WTC11 (cell line): Measurements from ENCODE around the gene SRRM3. TPM values are rescaled to one million over a fixed set of nuclear protein-coding genes. Genes with fewer than 3 reads are reported as not detected.
"Not testable (repeated sequence)": the region's sequence is repeated elsewhere in the genome, so short reads cannot be mapped to it uniquely, and the experiment has no call there.

ENCODE experiments used
- ATAC-seq: fragments of 200-7000 bp; cut with Tn5 transposase; 2 replicates; pipeline ENCODE4 v1.10.0; 2021; ENCODE audit warnings: mild to moderate bottlenecking, moderate library complexity
- CTCF ChIA-PET: fragments of 300-600 bp; sonication (Branson Sonifier 250); formaldehyde crosslinking; loops from one replicate; lab custom pipeline; 2021; ENCODE audit warnings: antibody characterized with exemption; lab: Charles Lee
- POLR2A ChIA-PET: fragments of 350-600 bp; sonication (Branson Sonifier 250); formaldehyde crosslinking; loops from one replicate; lab custom pipeline; 2021; ENCODE audit warnings: antibody characterized with exemption; lab: Charles Lee
- DNase-seq: peaks from one replicate; pipeline ENCODE4 v3.0.0; 2021; ENCODE audit warnings: low spot score
- H3K27ac Mint-ChIP-seq: 2 replicates; pipeline ENCODE4 v1.8.0; 2021; ENCODE audit warnings: mixed read lengths
- H3K27me3 Mint-ChIP-seq: 2 replicates; pipeline ENCODE4 v1.8.0; 2021; ENCODE audit warnings: low read depth, mild to moderate bottlenecking, moderate library complexity, mixed read lengths
- H3K36me3 Mint-ChIP-seq: 2 replicates; pipeline ENCODE4 v1.8.0; 2021; ENCODE audit warnings: mixed read lengths
- H3K4me1 Mint-ChIP-seq: 2 replicates; pipeline ENCODE4 v1.8.0; 2022; ENCODE audit warnings: mixed read lengths
- H3K4me3 Mint-ChIP-seq: 2 replicates; pipeline ENCODE4 v1.8.0; 2021; ENCODE audit warnings: mild to moderate bottlenecking, moderate library complexity, mixed read lengths
- H3K9me3 Mint-ChIP-seq: 2 replicates; pipeline ENCODE4 v1.8.0; 2021; ENCODE audit warnings: mixed read lengths
- EMX1 ChIP-seq: fragments of 250-450 bp; sonication (Bioruptor Pico); IDR thresholded peaks from 2 replicates; pipeline ENCODE4 v1.8.0; 2021; ENCODE audit warnings: mild to moderate bottlenecking
- FOXP1 ChIP-seq: sonication (generic); formaldehyde crosslinking; IDR thresholded peaks from 2 replicates; pipeline ENCODE4 v1.8.0; 2022; ENCODE audit warnings: missing genetic modification reagents, mild to moderate bottlenecking, moderate library complexity, borderline replicate concordance
- IRF2 ChIP-seq: sonication (generic); formaldehyde crosslinking; IDR thresholded peaks from 2 replicates; pipeline ENCODE4 v1.8.0; 2022; ENCODE audit warnings: low read depth, missing genetic modification reagents, borderline replicate concordance
- NR1H2 ChIP-seq: sonication (generic); formaldehyde crosslinking; IDR thresholded peaks from 2 replicates; pipeline ENCODE4 v1.9.0; 2021; ENCODE audit warnings: mild to moderate bottlenecking, moderate library complexity, missing genetic modification reagents
- PRRX2 ChIP-seq: fragments of 250-450 bp; sonication (Bioruptor Pico); IDR thresholded peaks from 2 replicates; pipeline ENCODE4 v1.8.0; 2021; ENCODE audit warnings: mild to moderate bottlenecking
- SMAD3 ChIP-seq: sonication (generic); formaldehyde crosslinking; IDR thresholded peaks from 2 replicates; pipeline ENCODE4 v1.8.0; 2022; ENCODE audit warnings: missing genetic modification reagents, mild to moderate bottlenecking, borderline replicate concordance
- ZNF121 ChIP-seq: sonication (generic); formaldehyde crosslinking; IDR thresholded peaks from 2 replicates; pipeline ENCODE4 v1.8.0; 2023; ENCODE audit warnings: missing genetic modification reagents
- ZNF396 ChIP-seq: fragments of 250-450 bp; sonication (Bioruptor Pico); IDR thresholded peaks from 2 replicates; pipeline ENCODE4 v1.8.0; 2021; ENCODE audit warnings: mild to moderate bottlenecking, moderate library complexity, borderline replicate concordance
- ZNF423 ChIP-seq: fragments of 250-450 bp; sonication (Bioruptor Pico); IDR thresholded peaks from 2 replicates; pipeline ENCODE4 v2.1.2; 2022; ENCODE audit warnings: mild to moderate bottlenecking, moderate library complexity
- total RNA-seq: library from RNA; stranded (reverse); gene quantifications from 3 replicates; pipeline ENCODE4 v1.2.3, GENCODE V29; 2021
- TF ChIP-seq, protein P1 (sequence below): sonication (generic); formaldehyde crosslinking; conservative IDR thresholded peaks from 2 replicates; pipeline ENCODE4 v1.8.1; 2023; ENCODE audit warnings: mild to moderate bottlenecking, low read depth, missing genetic modification reagents, moderate library complexity
- TF ChIP-seq, protein P2 (sequence below): sonication (generic); formaldehyde crosslinking; IDR thresholded peaks from 2 replicates; pipeline ENCODE4 v1.8.1; 2022; ENCODE audit warnings: mild to moderate bottlenecking, missing genetic modification reagents, moderate library complexity, borderline replicate concordance
- TF ChIP-seq, protein P3 (sequence below): sonication (generic); formaldehyde crosslinking; IDR thresholded peaks from 2 replicates; pipeline ENCODE4 v1.8.1; 2023; ENCODE audit warnings: mild to moderate bottlenecking, missing genetic modification reagents
- TF ChIP-seq, protein P4 (sequence below): sonication (generic); formaldehyde crosslinking; IDR thresholded peaks from 2 replicates; pipeline ENCODE4 v1.8.0; 2023; ENCODE audit warnings: missing genetic modification reagents
- TF ChIP-seq, protein P5 (sequence below): fragments of 200-600 bp; IDR thresholded peaks from 2 replicates; pipeline ENCODE4 v1.8.0; 2022; ENCODE audit warnings: antibody characterized with exemption
- TF ChIP-seq, protein P6 (sequence below): sonication (generic); formaldehyde crosslinking; IDR thresholded peaks from 2 replicates; pipeline ENCODE4 v1.8.0; 2022; ENCODE audit warnings: mild to moderate bottlenecking, missing genetic modification reagents

Gene SRRM3
- total RNA-seq, 1 experiment from 2014 or later, result 17.7 TPM

DNA sequence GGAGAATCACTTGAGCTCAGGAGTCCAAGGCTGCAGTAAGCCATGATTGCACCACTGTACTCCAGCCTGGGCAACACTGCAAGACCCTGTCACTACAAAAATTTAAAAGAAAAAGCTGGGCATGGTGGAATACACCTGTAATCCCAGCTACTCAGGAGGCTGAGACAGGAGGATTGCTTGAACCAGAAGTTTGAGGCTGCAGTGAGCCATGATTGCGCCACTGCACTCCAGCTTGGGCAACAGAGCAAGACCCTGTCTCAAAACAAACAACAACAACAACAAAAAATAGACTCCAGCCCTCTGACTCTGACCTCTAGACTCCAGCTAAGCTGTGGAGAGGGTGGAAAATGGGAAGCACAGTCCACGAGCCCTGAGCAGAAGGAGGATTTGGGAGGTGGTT is 69.7 kb downstream of the SRRM3 start:
- ChIA-PET CTCF (interaction anchor here (1.0 kb wide), 1 partner anchor 93 kb away, joined by 6 read pairs; no protein-coding TSS in a partner anchor), POLR2A (interaction anchor here (0.6 to 0.7 kb wide), 2 partner anchors 50 to 1489 kb away, joined by 4 read pairs; no protein-coding TSS in a partner anchor)

DNA sequence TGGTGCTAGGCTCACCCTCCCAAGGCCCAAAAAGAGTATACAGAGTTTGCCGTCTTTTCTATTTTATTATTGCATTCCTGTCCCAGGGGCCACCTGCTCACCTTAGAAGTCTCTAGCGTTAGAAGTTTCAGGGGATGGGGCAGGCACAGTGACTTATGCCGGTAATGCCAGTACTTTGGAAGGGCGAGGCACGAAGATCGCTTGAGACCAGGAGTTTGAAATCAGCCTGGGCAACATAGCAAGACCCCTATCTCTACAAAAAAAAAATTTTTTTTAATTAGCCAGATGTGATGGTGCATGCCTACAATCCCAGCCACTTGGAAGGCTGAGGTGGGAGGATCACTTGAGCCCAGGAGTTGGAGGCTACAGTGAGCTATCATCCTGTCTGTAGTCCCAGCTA is 70.4 kb downstream of the SRRM3 start:
- Mint-ChIP-seq H3K4me1 (peaks cover 38% of the 10 kb centered on the region), H3K9me3 (no peaks in the 10 kb centered on the region), H3K27ac (no peak overlapping the region), H3K36me3 (no peaks in the 10 kb centered on the region), H3K4me3 (no peak overlapping the region)
- CTCF ChIA-PET, result interaction anchor here (1.0 kb wide), 1 partner anchor 94 kb away, joined by 6 read pairs; no protein-coding TSS in a partner anchor
- ATAC-seq, result no peak
- POLR2A ChIA-PET, result no interaction called here
- TF ChIP-seq, protein P1, sequence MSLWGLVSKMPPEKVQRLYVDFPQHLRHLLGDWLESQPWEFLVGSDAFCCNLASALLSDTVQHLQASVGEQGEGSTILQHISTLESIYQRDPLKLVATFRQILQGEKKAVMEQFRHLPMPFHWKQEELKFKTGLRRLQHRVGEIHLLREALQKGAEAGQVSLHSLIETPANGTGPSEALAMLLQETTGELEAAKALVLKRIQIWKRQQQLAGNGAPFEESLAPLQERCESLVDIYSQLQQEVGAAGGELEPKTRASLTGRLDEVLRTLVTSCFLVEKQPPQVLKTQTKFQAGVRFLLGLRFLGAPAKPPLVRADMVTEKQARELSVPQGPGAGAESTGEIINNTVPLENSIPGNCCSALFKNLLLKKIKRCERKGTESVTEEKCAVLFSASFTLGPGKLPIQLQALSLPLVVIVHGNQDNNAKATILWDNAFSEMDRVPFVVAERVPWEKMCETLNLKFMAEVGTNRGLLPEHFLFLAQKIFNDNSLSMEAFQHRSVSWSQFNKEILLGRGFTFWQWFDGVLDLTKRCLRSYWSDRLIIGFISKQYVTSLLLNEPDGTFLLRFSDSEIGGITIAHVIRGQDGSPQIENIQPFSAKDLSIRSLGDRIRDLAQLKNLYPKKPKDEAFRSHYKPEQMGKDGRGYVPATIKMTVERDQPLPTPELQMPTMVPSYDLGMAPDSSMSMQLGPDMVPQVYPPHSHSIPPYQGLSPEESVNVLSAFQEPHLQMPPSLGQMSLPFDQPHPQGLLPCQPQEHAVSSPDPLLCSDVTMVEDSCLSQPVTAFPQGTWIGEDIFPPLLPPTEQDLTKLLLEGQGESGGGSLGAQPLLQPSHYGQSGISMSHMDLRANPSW (CRISPR knock-in tag), result no peak
- TF ChIP-seq ZNF121 (CRISPR knock-in tag), result peak; percentile 82
- TF ChIP-seq, all 79 proteins: peak for 1
- no peak for DNase-seq
- peaks cover 14% of the 10 kb centered on the region; the same call in 1 of the 2 replicates for H3K27me3 Mint-ChIP-seq

More for the DNA sequence above, 69.7 kb downstream of the SRRM3 start:
- H3K4me3 Mint-ChIP-seq, H3K36me3 Mint-ChIP-seq, ATAC-seq, DNase-seq, H3K27ac Mint-ChIP-seq, H3K27me3 Mint-ChIP-seq, H3K9me3 Mint-ChIP-seq: not testable (repeated sequence)
- peak; percentile 81; the same call in 1 of the 2 replicates for TF ChIP-seq ZNF121 (CRISPR knock-in tag)
- H3K4me1 Mint-ChIP-seq, result peaks cover 38% of the 10 kb centered on the region

DNA sequence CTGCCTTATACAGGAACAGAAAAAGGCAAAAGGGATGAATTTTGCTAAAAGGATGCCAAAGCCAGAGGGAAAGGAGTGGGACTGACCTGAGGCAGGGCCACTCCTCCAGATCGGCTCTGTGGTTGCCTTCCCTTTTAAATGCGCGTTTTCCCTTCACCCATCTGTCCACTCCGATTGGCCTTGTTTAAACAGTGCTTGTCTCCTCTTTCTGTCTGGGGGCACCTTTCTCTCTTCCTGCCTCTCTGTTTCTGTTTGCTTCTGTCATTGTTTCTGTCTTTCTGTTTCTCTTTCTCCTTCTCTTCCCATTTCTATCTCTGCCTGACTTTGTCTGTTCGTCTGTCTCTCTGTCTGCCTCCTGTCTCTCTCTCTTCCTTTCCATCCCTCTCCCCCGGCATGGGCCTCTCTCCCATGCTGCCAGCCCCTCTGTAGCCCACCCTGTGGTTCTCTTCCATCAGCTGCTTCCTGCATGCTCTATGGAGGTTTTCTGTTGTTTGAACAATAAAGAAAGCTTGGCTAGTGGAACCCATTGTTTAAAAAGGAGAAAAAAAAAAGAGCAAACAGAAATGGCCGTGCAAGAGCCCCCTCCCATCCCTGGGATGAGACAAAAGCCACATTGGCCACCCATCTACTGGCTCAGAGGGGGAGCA is 71.3 kb downstream of the SRRM3 start:
- peak overlapping the region; percentile 39 for H3K4me3 Mint-ChIP-seq

DNA sequence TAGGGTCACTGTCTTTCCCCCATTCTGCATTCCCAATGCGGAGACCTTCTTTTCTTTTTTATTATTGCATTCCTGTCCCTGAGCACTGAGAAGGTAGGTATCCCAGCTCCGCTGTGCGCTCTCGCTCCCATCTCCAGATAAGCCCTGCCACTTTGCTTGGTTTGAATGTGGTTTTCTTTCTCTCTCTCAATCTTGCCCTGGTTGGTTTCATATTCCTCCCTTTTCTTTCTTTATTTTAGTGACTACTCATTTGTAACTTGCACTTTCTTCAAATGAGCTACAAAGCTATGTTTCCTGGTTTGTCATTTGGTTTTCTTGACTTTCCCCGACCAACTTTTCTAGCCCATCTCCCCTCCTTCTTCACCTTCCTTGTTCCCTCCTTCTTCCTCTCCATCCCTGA is 71.8 kb downstream of the SRRM3 start:
- TF ChIP-seq, protein P2, sequence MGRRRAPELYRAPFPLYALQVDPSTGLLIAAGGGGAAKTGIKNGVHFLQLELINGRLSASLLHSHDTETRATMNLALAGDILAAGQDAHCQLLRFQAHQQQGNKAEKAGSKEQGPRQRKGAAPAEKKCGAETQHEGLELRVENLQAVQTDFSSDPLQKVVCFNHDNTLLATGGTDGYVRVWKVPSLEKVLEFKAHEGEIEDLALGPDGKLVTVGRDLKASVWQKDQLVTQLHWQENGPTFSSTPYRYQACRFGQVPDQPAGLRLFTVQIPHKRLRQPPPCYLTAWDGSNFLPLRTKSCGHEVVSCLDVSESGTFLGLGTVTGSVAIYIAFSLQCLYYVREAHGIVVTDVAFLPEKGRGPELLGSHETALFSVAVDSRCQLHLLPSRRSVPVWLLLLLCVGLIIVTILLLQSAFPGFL (CRISPR knock-in tag), result no peak
- no peak for TF ChIP-seq SMAD3 (CRISPR knock-in tag)
- TF ChIP-seq IRF2, result no peak
- no peak for TF ChIP-seq NR1H2 (CRISPR knock-in tag)
- TF ChIP-seq, protein P3, sequence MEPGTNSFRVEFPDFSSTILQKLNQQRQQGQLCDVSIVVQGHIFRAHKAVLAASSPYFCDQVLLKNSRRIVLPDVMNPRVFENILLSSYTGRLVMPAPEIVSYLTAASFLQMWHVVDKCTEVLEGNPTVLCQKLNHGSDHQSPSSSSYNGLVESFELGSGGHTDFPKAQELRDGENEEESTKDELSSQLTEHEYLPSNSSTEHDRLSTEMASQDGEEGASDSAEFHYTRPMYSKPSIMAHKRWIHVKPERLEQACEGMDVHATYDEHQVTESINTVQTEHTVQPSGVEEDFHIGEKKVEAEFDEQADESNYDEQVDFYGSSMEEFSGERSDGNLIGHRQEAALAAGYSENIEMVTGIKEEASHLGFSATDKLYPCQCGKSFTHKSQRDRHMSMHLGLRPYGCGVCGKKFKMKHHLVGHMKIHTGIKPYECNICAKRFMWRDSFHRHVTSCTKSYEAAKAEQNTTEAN (CRISPR knock-in tag), result no peak
- TF ChIP-seq PRRX2, result no peak
- TF ChIP-seq, protein P4, sequence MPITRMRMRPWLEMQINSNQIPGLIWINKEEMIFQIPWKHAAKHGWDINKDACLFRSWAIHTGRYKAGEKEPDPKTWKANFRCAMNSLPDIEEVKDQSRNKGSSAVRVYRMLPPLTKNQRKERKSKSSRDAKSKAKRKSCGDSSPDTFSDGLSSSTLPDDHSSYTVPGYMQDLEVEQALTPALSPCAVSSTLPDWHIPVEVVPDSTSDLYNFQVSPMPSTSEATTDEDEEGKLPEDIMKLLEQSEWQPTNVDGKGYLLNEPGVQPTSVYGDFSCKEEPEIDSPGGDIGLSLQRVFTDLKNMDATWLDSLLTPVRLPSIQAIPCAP (CRISPR knock-in tag), result no peak
- TF ChIP-seq, protein P5, sequence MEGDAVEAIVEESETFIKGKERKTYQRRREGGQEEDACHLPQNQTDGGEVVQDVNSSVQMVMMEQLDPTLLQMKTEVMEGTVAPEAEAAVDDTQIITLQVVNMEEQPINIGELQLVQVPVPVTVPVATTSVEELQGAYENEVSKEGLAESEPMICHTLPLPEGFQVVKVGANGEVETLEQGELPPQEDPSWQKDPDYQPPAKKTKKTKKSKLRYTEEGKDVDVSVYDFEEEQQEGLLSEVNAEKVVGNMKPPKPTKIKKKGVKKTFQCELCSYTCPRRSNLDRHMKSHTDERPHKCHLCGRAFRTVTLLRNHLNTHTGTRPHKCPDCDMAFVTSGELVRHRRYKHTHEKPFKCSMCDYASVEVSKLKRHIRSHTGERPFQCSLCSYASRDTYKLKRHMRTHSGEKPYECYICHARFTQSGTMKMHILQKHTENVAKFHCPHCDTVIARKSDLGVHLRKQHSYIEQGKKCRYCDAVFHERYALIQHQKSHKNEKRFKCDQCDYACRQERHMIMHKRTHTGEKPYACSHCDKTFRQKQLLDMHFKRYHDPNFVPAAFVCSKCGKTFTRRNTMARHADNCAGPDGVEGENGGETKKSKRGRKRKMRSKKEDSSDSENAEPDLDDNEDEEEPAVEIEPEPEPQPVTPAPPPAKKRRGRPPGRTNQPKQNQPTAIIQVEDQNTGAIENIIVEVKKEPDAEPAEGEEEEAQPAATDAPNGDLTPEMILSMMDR, result no peak
- TF ChIP-seq ZNF396 (CRISPR knock-in tag), result no peak
- no peak for TF ChIP-seq FOXP1 (CRISPR knock-in tag)
- H3K27me3 Mint-ChIP-seq, result peaks cover 20% of the 10 kb centered on the region
- peak; percentile 7; the same call in 1 of the 2 replicates for ATAC-seq
- no peaks in the 10 kb centered on the region for H3K9me3 Mint-ChIP-seq
- peaks cover 32% of the 10 kb centered on the region for H3K4me1 Mint-ChIP-seq
- no peak overlapping the region for H3K4me3 Mint-ChIP-seq
- H3K36me3 Mint-ChIP-seq, result no peaks in the 10 kb centered on the region
- POLR2A ChIA-PET, result interaction anchor here (0.8 to 1.2 kb wide), 2 partner anchors 9 to 45 kb away, joined by 3 to 5 read pairs; no protein-coding TSS in a partner anchor
- no peak overlapping the region for H3K27ac Mint-ChIP-seq
- no peak for DNase-seq
- CTCF ChIA-PET, result interaction anchor here (0.6 to 2.5 kb wide), 4 partner anchors 11 to 45 kb away, joined by 3 to 11 read pairs (median 6); no protein-coding TSS in a partner anchor

More for the DNA sequence above, 71.3 kb downstream of the SRRM3 start:
- H3K9me3 Mint-ChIP-seq, result no peaks in the 10 kb centered on the region
- H3K27me3 Mint-ChIP-seq, result peaks cover 21% of the 10 kb centered on the region; the same call in 1 of the 2 replicates
- ChIA-PET POLR2A (interaction anchor here (0.8 to 1.2 kb wide), 2 partner anchors 10 to 45 kb away, joined by 3 to 5 read pairs; no protein-coding TSS in a partner anchor), CTCF (interaction anchor here (0.6 to 2.5 kb wide), 4 partner anchors 10 to 46 kb away, joined by 3 to 11 read pairs (median 6); no protein-coding TSS in a partner anchor)
- DNase-seq (no peak), ATAC-seq (peak; percentile 38)
- TF ChIP-seq EMX1 (CRISPR knock-in tag) (no peak), ZNF423 (CRISPR knock-in tag) (no peak)
- TF ChIP-seq, protein P6, sequence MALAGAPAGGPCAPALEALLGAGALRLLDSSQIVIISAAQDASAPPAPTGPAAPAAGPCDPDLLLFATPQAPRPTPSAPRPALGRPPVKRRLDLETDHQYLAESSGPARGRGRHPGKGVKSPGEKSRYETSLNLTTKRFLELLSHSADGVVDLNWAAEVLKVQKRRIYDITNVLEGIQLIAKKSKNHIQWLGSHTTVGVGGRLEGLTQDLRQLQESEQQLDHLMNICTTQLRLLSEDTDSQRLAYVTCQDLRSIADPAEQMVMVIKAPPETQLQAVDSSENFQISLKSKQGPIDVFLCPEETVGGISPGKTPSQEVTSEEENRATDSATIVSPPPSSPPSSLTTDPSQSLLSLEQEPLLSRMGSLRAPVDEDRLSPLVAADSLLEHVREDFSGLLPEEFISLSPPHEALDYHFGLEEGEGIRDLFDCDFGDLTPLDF (CRISPR knock-in tag), result no peak
- no peaks in the 10 kb centered on the region for H3K36me3 Mint-ChIP-seq
- peaks cover 36% of the 10 kb centered on the region for H3K4me1 Mint-ChIP-seq
- H3K27ac Mint-ChIP-seq, result no peak overlapping the region
